NT2/D1 (cell line): Measurements from ENCODE around the gene CEP85.

Source experiments
- DNase-seq: peaks from one replicate; pipeline ENCODE4 v3.0.0-alpha.2; 2011; ENCODE audit warnings: low read depth, low spot score
- H3K27me3 ChIP-seq: 2 replicates; pipeline ENCODE4 v1.6.0; 2011; ENCODE audit warnings: mild to moderate bottlenecking; ENCODE audit not compliant: insufficient read length, insufficient read depth
- H3K36me3 ChIP-seq: 2 replicates; pipeline ENCODE4 v1.6.1; 2011; ENCODE audit warnings: mild to moderate bottlenecking, low read length, mixed read lengths; ENCODE audit not compliant: insufficient read depth, insufficient read length
- H3K4me1 ChIP-seq: 2 replicates; pipeline ENCODE4 v1.5.1; 2011; ENCODE audit not compliant: insufficient read depth, insufficient read length
- H3K4me3 ChIP-seq: 2 replicates; pipeline ENCODE4 v1.5.1; 2011; ENCODE audit warnings: low read depth; ENCODE audit not compliant: insufficient read length
- H3K9ac ChIP-seq: 2 replicates; pipeline ENCODE4 v1.6.0; 2011; ENCODE audit warnings: low read depth; ENCODE audit not compliant: insufficient read length
- H3K9me3 ChIP-seq: 2 replicates; pipeline ENCODE4 v1.5.1; 2011; ENCODE audit warnings: mild to moderate bottlenecking, low read length; ENCODE audit not compliant: insufficient read depth
- SUZ12 ChIP-seq: IDR thresholded peaks from 2 replicates; pipeline ENCODE4 v1.6.1; 2011; ENCODE audit not compliant: insufficient read length, insufficient read depth; ENCODE audit errors: extremely low read depth
- YY1 ChIP-seq: IDR thresholded peaks from 2 replicates; pipeline ENCODE4 v1.6.1; 2011; ENCODE audit not compliant: insufficient read length, insufficient read depth
- ZNF274 ChIP-seq: IDR thresholded peaks from 2 replicates; pipeline ENCODE4 v1.6.1; 2011; ENCODE audit warnings: mild to moderate bottlenecking, low read depth, low read length

Gene CEP85

DNA sequence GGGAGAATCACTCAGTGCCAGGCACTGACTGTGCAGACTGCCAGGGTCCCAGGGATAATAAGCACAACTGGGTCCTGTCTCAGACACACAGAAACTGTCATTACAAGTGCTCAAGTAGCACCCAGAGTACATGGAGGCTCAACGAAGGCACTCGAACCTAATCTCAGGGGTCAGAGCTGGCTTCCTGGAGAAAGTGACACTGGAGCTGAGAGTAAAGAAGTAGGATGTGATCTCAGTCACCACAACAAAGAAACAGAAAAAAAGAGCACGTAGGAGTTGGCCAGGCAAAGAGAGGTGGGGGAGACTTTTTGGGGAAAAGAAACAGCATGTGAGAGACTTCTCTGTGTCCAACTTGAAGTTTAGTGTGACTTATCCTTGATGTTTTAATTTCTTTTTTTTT, 42.3 kb upstream of the CEP85 start:
- peaks cover 6% of the 10 kb centered on the region for H3K4me1 ChIP-seq
- TF ChIP-seq SUZ12 (no peak), YY1 (no peak), ZNF274 (no peak)
- no peak for DNase-seq
- peaks cover 30% of the 10 kb centered on the region for H3K36me3 ChIP-seq
- no peaks in the 10 kb centered on the region for H3K27me3 ChIP-seq
- no peak overlapping the region for H3K9ac ChIP-seq
- no peaks in the 10 kb centered on the region for H3K9me3 ChIP-seq
- H3K4me3 ChIP-seq: no peak overlapping the region

DNA sequence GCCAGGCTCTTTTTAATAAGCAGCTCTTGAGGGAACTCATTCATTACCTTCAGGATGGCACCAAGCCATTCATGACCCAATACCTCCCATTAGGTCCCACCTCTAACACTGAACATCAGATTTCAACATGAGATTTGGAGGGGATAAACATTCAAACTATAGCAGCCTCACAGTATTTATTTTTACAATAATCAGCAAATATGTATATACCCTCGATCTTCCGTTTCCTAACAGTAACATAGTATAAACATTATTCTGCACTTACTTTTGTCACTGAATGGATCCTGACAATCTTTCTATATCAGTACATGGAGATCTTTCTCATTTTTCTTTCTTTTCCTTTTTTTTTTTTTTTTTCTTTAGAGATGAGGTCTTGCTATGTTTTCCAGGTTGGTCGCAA, 38.2 kb upstream of the CEP85 start:
- Histone ChIP-seq H3K9ac (no peak overlapping the region), H3K36me3 (no peaks in the 10 kb centered on the region), H3K4me1 (peaks cover 5% of the 10 kb centered on the region), H3K9me3 (no peaks in the 10 kb centered on the region), H3K27me3 (no peaks in the 10 kb centered on the region), H3K4me3 (no peak overlapping the region)
- DNase-seq: no peak
- TF ChIP-seq SUZ12: no peak
- TF ChIP-seq YY1: no peak
- no peak for TF ChIP-seq ZNF274

DNA sequence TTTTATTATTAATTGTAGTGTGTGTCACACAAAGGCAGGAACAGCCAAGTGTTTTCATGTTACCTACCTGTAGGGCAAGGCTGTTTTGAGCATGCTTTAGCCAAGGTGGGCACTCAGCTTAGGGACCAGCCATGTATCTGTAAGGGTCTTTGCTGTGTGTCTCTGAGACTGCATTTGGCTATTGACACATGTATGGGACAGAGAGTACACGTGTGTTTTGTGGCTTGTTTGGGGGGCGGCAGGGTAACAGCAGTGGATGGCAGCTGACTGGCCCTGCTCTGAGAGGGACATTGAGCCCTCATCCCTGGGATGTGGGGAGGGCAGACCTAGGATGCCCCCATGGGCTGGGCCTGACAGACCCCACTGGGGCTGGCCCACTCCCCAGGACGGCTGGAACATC, 36.7 kb upstream of the CEP85 start:
- Histone ChIP-seq H3K9me3 (no peaks in the 10 kb centered on the region), H3K36me3 (no peaks in the 10 kb centered on the region), H3K4me1 (peaks cover 3% of the 10 kb centered on the region), H3K4me3 (no peak overlapping the region), H3K27me3 (peaks cover 6% of the 10 kb centered on the region), H3K9ac (no peak overlapping the region)
- DNase-seq: no peak
- no peak for TF ChIP-seq ZNF274
- TF ChIP-seq SUZ12: no peak
- TF ChIP-seq YY1: no peak

DNA sequence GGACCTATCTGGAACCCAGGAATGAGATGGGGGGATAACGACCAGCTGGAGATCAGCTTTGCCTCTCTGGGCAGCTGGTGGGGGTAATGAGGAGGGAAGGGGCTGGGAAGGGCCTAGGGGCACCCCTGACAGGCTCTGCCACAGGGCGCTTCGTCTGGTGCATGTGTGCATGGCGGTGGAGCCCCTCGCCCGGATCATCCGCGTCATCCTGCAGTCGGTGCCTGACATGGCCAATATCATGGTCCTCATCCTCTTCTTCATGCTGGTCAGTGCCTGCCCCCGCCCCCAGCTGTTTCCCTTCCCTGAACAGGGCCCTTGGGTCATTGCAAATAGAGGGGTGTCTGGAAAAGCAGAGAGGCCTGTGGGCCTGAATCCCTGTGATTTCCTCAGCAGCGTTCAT, 36.2 kb upstream of the CEP85 start:
- Histone ChIP-seq H3K36me3 (no peaks in the 10 kb centered on the region), H3K9ac (no peak overlapping the region), H3K4me1 (peaks cover 3% of the 10 kb centered on the region), H3K9me3 (no peaks in the 10 kb centered on the region), H3K4me3 (no peak overlapping the region), H3K27me3 (peaks cover 10% of the 10 kb centered on the region)
- no peak for DNase-seq
- TF ChIP-seq SUZ12: no peak

DNA sequence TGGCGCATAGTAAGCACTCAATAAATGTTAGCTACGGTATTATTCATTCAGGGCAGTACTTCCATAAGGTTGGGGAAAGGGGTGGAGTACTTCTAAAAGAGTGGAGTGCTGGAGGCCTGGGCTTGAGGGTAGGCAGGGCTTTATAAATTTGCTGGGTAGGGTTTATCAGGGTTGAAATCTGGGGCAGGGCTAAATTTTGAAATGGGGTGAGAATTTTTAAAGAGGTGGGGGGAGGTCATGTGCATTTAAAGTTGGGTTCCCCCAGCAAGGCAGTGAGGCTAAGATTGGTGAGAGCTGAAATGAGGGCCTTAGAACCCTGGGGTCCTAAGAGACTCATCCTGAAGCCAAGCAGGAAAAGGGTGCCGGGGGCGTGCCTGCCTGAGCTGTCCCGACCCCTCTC, 33.6 kb upstream of the CEP85 start:
- TF ChIP-seq SUZ12 (no peak), ZNF274 (no peak), YY1 (no peak)
- DNase-seq: no peak
- Histone ChIP-seq H3K36me3 (no peaks in the 10 kb centered on the region), H3K4me3 (no peak overlapping the region), H3K27me3 (peaks cover 20% of the 10 kb centered on the region), H3K9me3 (no peaks in the 10 kb centered on the region), H3K4me1 (peaks cover 8% of the 10 kb centered on the region), H3K9ac (no peak overlapping the region)

DNA sequence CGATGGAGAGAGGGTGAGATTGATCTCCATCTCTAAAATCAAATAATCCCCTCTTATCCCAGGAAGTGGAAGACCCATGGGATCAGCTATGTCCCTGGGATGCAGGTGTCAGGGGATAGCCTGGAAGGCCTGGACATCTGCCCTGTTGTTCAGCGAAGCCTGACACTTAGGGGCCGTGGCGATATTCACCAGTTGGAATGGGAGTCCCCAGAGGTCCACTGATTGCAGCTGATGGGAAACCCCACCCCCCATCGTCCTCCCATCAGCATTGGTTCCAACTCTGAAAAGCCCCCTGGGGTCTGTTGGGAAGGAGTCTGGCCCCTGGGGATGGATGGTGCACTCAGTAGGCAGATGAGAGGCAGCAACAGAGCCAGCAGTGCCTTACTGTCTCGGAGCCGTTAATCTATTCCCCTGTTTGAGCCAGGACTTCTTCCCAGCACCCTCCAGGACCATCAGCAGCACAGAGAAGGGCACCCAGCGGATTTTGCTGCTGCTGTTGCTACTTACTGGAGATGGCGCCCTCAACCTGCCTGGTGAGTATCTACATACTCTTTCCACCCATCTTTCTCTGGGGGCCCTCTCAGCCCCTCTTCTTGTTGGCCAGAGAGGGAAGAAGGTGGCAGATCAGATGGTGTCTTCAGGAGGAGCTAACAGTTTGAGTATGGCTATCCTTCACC, 30.2 kb upstream of the CEP85 start:
- DNase-seq: no peak
- Histone ChIP-seq H3K36me3 (no peaks in the 10 kb centered on the region), H3K9ac (peak overlapping the region; percentile 11), H3K4me3 (no peak overlapping the region), H3K27me3 (peaks cover 20% of the 10 kb centered on the region), H3K4me1 (peaks cover 5% of the 10 kb centered on the region), H3K9me3 (no peaks in the 10 kb centered on the region)
- TF ChIP-seq YY1 (no peak), SUZ12 (no peak), ZNF274 (no peak)

DNA sequence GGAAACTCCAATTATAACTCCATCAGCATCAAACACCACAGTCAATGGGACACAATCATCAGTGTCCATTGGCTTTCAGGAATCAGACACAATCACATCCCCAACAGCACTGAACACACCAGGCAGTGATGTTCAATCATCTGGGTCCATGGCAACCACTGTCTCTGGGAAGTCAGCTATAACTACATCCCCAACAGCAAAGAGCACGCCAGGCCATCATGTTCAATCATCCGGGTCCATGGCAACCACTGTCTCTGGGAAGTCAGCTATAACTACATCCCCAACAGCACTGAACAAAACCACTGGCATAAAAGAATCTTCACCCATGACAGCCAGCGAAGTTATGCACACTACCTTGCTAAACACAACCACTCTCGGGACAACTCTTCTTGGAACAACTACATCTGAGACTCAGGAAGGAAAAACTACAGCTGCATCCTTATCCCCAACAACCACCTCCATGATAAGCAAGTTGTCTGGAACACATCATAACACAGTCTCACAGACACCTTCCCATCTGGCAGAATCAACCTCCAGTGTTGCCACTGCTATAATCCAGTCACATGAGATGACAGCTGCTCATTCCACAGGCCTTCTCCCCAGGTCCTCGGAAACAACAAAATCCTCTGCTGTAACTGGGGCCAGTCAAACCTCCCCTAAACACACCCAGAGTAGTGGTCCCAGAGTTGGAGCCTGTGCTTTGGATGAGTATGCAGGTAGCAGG, 23.7 kb upstream of the CEP85 start:
- TF ChIP-seq YY1: no peak
- TF ChIP-seq ZNF274: no peak
- TF ChIP-seq SUZ12: no peak
- Histone ChIP-seq H3K36me3 (no peaks in the 10 kb centered on the region), H3K4me1 (peaks cover 2% of the 10 kb centered on the region), H3K9ac (no peak overlapping the region), H3K9me3 (no peaks in the 10 kb centered on the region), H3K27me3 (peaks cover 19% of the 10 kb centered on the region), H3K4me3 (no peak overlapping the region)
- DNase-seq: no peak
